NCI-H2029 (cell line): Measurements from ENCODE around the gene AGBL4.

Experiments used
- DNase-seq: peaks from one replicate; lab custom pipeline; 2025; lab: John Stamatoyannopoulos, UW

AGBL4 gene

GRCh38 chr1:48889615-48890014 is 1134.1 kb downstream of the AGBL4 start:
- no peak for DNase-seq

- DNase-seq: no peak
Observed at GRCh38 chr1:48889082-48889481, 1134.7 kb downstream of the AGBL4 start.

- no peak for DNase-seq
Observed at GRCh38 chr1:48887796-48888195, 1136.0 kb downstream of the AGBL4 start.

GRCh38 chr1:48882020-48882419 is 1141.7 kb downstream of the AGBL4 start:
- no peak for DNase-seq

- DNase-seq: no peak
Observed at GRCh38 chr1:48878191-48878940, 1145.4 kb downstream of the AGBL4 start.

GRCh38 chr1:48876330-48876785 is 1147.4 kb downstream of the AGBL4 start:
- DNase-seq: no peak

- DNase-seq: no peak
Observed at GRCh38 chr1:48875552-48876329, 1148.0 kb downstream of the AGBL4 start.

GRCh38 chr1:48873944-48874343 is 1149.8 kb downstream of the AGBL4 start:
- DNase-seq: no peak

GRCh38 chr1:48870596-48870995 is 1153.2 kb downstream of the AGBL4 start:
- no peak for DNase-seq

- no peak for DNase-seq
Observed at GRCh38 chr1:48869116-48869893, 1154.4 kb downstream of the AGBL4 start.

GRCh38 chr1:48864913-48865312 is 1158.8 kb downstream of the AGBL4 start:
- DNase-seq: no peak

GRCh38 chr1:48859456-48859855 is 1164.3 kb downstream of the AGBL4 start:
- DNase-seq: peak; percentile 65

- DNase-seq: no peak
Observed at GRCh38 chr1:48858200-48858920, 1165.4 kb downstream of the AGBL4 start.

- DNase-seq: no peak
Observed at GRCh38 chr1:48853006-48853405, 1170.7 kb downstream of the AGBL4 start.

- no peak for DNase-seq
Observed at GRCh38 chr1:48851638-48852037, 1172.1 kb downstream of the AGBL4 start.

GRCh38 chr1:48848035-48848434 is 1175.7 kb downstream of the AGBL4 start:
- no peak for DNase-seq

GRCh38 chr1:48846441-48846840 is 1177.3 kb downstream of the AGBL4 start:
- no peak for DNase-seq

GRCh38 chr1:48844187-48844586 is 1179.6 kb downstream of the AGBL4 start:
- DNase-seq: no peak

- DNase-seq: no peak
Observed at GRCh38 chr1:48841966-48842365, 1181.8 kb downstream of the AGBL4 start.

- DNase-seq: no peak
Observed at GRCh38 chr1:48841461-48841860, 1182.3 kb downstream of the AGBL4 start.

- peak; percentile 41 for DNase-seq
Observed at GRCh38 chr1:48831120-48831978, 1192.4 kb downstream of the AGBL4 start.
